WTC11 (cell line): Measurements from ENCODE around the gene MIPEP. TPM values are rescaled to one million over a fixed set of nuclear protein-coding genes. Genes with fewer than 3 reads are reported as not detected.

Source experiments
- ATAC-seq: fragments of 200-7000 bp; cut with Tn5 transposase; 2 replicates; pipeline ENCODE4 v1.10.0; 2021; ENCODE audit warnings: mild to moderate bottlenecking, moderate library complexity
- CTCF ChIA-PET: fragments of 300-600 bp; sonication (Branson Sonifier 250); formaldehyde crosslinking; loops from one replicate; lab custom pipeline; 2021; ENCODE audit warnings: antibody characterized with exemption; lab: Charles Lee
- POLR2A ChIA-PET: fragments of 350-600 bp; sonication (Branson Sonifier 250); formaldehyde crosslinking; loops from one replicate; lab custom pipeline; 2021; ENCODE audit warnings: antibody characterized with exemption; lab: Charles Lee
- DNase-seq: peaks from one replicate; pipeline ENCODE4 v3.0.0; 2021; ENCODE audit warnings: low spot score
- H3K27ac Mint-ChIP-seq: 2 replicates; pipeline ENCODE4 v1.8.0; 2021; ENCODE audit warnings: mixed read lengths
- H3K27me3 Mint-ChIP-seq: 2 replicates; pipeline ENCODE4 v1.8.0; 2021; ENCODE audit warnings: low read depth, mild to moderate bottlenecking, moderate library complexity, mixed read lengths
- H3K36me3 Mint-ChIP-seq: 2 replicates; pipeline ENCODE4 v1.8.0; 2021; ENCODE audit warnings: mixed read lengths
- H3K4me1 Mint-ChIP-seq: 2 replicates; pipeline ENCODE4 v1.8.0; 2022; ENCODE audit warnings: mixed read lengths
- H3K4me3 Mint-ChIP-seq: 2 replicates; pipeline ENCODE4 v1.8.0; 2021; ENCODE audit warnings: mild to moderate bottlenecking, moderate library complexity, mixed read lengths
- H3K9me3 Mint-ChIP-seq: 2 replicates; pipeline ENCODE4 v1.8.0; 2021; ENCODE audit warnings: mixed read lengths
- ARID4B ChIP-seq: sonication (generic); formaldehyde crosslinking; IDR thresholded peaks from 2 replicates; pipeline ENCODE4 v1.8.0; 2023; ENCODE audit warnings: missing genetic modification reagents, mild to moderate bottlenecking, borderline replicate concordance
- CREM ChIP-seq: sonication (generic); formaldehyde crosslinking; IDR thresholded peaks from 2 replicates; pipeline ENCODE4 v1.8.1; 2022; ENCODE audit warnings: mild to moderate bottlenecking, missing genetic modification reagents, moderate library complexity
- E2F4 ChIP-seq: sonication (generic); formaldehyde crosslinking; IDR thresholded peaks from 2 replicates; pipeline ENCODE4 v1.8.1; 2022; ENCODE audit warnings: low read depth, mild to moderate bottlenecking, moderate library complexity, missing genetic modification reagents, borderline replicate concordance
- ESRRA ChIP-seq: sonication (generic); formaldehyde crosslinking; IDR thresholded peaks from 2 replicates; pipeline ENCODE4 v1.8.1; 2022; ENCODE audit warnings: mild to moderate bottlenecking, missing genetic modification reagents, borderline replicate concordance
- FOXP1 ChIP-seq: sonication (generic); formaldehyde crosslinking; IDR thresholded peaks from 2 replicates; pipeline ENCODE4 v1.8.0; 2022; ENCODE audit warnings: missing genetic modification reagents, mild to moderate bottlenecking, moderate library complexity, borderline replicate concordance
- GABPB1 ChIP-seq: sonication (generic); formaldehyde crosslinking; IDR thresholded peaks from 2 replicates; pipeline ENCODE4 v1.8.1; 2023; ENCODE audit warnings: mild to moderate bottlenecking, missing genetic modification reagents
- GTF2I ChIP-seq: fragments of 250-450 bp; sonication (Bioruptor Pico); conservative IDR thresholded peaks from 2 replicates; pipeline ENCODE4 v1.4.0; 2021; ENCODE audit warnings: mild to moderate bottlenecking
- HMGXB4 ChIP-seq: sonication (generic); formaldehyde crosslinking; IDR thresholded peaks from 2 replicates; pipeline ENCODE4 v1.8.1; 2023; ENCODE audit warnings: mild to moderate bottlenecking, moderate library complexity, missing genetic modification reagents
- NR2C2 ChIP-seq: sonication (generic); formaldehyde crosslinking; IDR thresholded peaks from 2 replicates; pipeline ENCODE4 v1.8.0; 2022; ENCODE audit warnings: mild to moderate bottlenecking, missing genetic modification reagents
- PRRX2 ChIP-seq: fragments of 250-450 bp; sonication (Bioruptor Pico); IDR thresholded peaks from 2 replicates; pipeline ENCODE4 v1.8.0; 2021; ENCODE audit warnings: mild to moderate bottlenecking
- SMAD3 ChIP-seq: sonication (generic); formaldehyde crosslinking; IDR thresholded peaks from 2 replicates; pipeline ENCODE4 v1.8.0; 2022; ENCODE audit warnings: missing genetic modification reagents, mild to moderate bottlenecking, borderline replicate concordance
- USF2 ChIP-seq: sonication (generic); formaldehyde crosslinking; IDR thresholded peaks from 2 replicates; pipeline ENCODE4 v1.8.1; 2023; ENCODE audit warnings: mild to moderate bottlenecking, missing genetic modification reagents, moderate library complexity
- ZMAT4 ChIP-seq: fragments of 250-450 bp; sonication (Bioruptor Pico); IDR thresholded peaks from 2 replicates; pipeline ENCODE4 v1.9.0; 2021; ENCODE audit warnings: mild to moderate bottlenecking
- ZNF138 ChIP-seq: sonication (generic); formaldehyde crosslinking; conservative IDR thresholded peaks from 2 replicates; pipeline ENCODE4 v1.8.1; 2022; ENCODE audit warnings: mild to moderate bottlenecking, moderate library complexity, missing genetic modification reagents
- ZNF423 ChIP-seq: fragments of 250-450 bp; sonication (Bioruptor Pico); IDR thresholded peaks from 2 replicates; pipeline ENCODE4 v2.1.2; 2022; ENCODE audit warnings: mild to moderate bottlenecking, moderate library complexity
- total RNA-seq: library from RNA; stranded (reverse); gene quantifications from 3 replicates; pipeline ENCODE4 v1.2.3, GENCODE V29; 2021
- TF ChIP-seq, protein P1 (sequence below): fragments of 250-450 bp; sonication (Bioruptor Pico); IDR thresholded peaks from 2 replicates; pipeline ENCODE4 v2.1.2; 2022; ENCODE audit warnings: mild to moderate bottlenecking, moderate library complexity
- TF ChIP-seq, protein P2 (sequence below): fragments of 250-450 bp; sonication (Bioruptor Pico); IDR thresholded peaks from 2 replicates; pipeline ENCODE4 v1.8.0; 2021; ENCODE audit warnings: mild to moderate bottlenecking

MIPEP gene
- total RNA-seq, 1 experiment from 2014 or later: 30.5 TPM

DNA sequence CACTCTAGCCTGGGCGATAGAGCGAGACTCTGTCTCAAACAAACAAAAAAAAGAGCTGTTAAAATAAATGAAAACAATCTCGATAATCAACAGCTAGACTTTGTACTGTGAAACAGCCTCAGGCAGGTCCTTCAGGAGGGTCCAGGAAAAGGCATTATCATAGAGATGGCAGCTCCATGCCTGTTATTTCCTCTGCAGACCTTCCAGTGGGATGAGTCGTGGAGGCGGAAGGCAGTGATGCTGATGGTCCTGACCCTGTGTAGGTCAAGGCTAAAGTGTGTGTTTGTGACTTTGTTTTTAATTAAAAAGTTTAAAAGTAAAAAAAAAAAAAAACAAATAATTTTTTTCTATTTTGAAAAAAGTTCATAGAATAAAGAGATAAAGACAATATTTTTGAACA, 201.6 kb downstream of the MIPEP start:
- no peak for DNase-seq
- Mint-ChIP-seq H3K27me3 (no peaks in the 10 kb centered on the region; the same call in 1 of the 2 replicates), H3K4me1 (no peaks in the 10 kb centered on the region), H3K9me3 (peaks cover 40% of the 10 kb centered on the region), H3K36me3 (peaks cover 31% of the 10 kb centered on the region), H3K4me3 (no peak overlapping the region), H3K27ac (no peak overlapping the region)
- POLR2A ChIA-PET: interaction anchor here (1.2 kb wide), 1 partner anchor 17 kb away, joined by 3 read pairs; no protein-coding TSS in a partner anchor
- CTCF ChIA-PET: no interaction called here
- TF ChIP-seq HMGXB4 (CRISPR knock-in tag) (no peak), SMAD3 (no peak), ESRRA (no peak), E2F4 (CRISPR knock-in tag) (no peak), FOXP1 (CRISPR knock-in tag) (no peak), GTF2I (CRISPR knock-in tag) (no peak), USF2 (no peak), CREM (CRISPR knock-in tag) (no peak), GABPB1 (no peak), ZNF423 (no peak), ZMAT4 (CRISPR knock-in tag) (no peak), PRRX2 (CRISPR knock-in tag) (no peak), NR2C2 (CRISPR knock-in tag) (no peak), ZNF138 (CRISPR knock-in tag) (no peak), ARID4B (no peak)
- TF ChIP-seq, protein P1, sequence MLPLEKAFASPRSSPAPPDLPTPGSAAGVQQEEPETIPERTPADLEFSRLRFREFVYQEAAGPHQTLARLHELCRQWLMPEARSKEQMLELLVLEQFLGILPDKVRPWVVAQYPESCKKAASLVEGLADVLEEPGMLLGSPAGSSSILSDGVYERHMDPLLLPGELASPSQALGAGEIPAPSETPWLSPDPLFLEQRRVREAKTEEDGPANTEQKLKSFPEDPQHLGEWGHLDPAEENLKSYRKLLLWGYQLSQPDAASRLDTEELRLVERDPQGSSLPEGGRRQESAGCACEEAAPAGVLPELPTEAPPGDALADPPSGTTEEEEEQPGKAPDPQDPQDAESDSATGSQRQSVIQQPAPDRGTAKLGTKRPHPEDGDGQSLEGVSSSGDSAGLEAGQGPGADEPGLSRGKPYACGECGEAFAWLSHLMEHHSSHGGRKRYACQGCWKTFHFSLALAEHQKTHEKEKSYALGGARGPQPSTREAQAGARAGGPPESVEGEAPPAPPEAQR: no peak
- ATAC-seq: no peak

GRCh38 chr13:23686948-23687347, 202.3 kb downstream of the MIPEP start:
- ATAC-seq (no peak), DNase-seq (no peak)
- TF ChIP-seq ZMAT4 (CRISPR knock-in tag): no peak
- TF ChIP-seq, protein P2, sequence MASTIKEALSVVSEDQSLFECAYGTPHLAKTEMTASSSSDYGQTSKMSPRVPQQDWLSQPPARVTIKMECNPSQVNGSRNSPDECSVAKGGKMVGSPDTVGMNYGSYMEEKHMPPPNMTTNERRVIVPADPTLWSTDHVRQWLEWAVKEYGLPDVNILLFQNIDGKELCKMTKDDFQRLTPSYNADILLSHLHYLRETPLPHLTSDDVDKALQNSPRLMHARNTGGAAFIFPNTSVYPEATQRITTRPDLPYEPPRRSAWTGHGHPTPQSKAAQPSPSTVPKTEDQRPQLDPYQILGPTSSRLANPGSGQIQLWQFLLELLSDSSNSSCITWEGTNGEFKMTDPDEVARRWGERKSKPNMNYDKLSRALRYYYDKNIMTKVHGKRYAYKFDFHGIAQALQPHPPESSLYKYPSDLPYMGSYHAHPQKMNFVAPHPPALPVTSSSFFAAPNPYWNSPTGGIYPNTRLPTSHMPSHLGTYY: no peak
- H3K27me3 Mint-ChIP-seq: no peaks in the 10 kb centered on the region; the same call in 1 of the 2 replicates
- no peak overlapping the region for H3K27ac Mint-ChIP-seq
- peaks cover 47% of the 10 kb centered on the region for H3K9me3 Mint-ChIP-seq
- H3K36me3 Mint-ChIP-seq: peaks cover 31% of the 10 kb centered on the region
- H3K4me3 Mint-ChIP-seq: no peak overlapping the region
- ChIA-PET CTCF (no interaction called here), POLR2A (no interaction called here)
- H3K4me1 Mint-ChIP-seq: no peaks in the 10 kb centered on the region
